Measurements from ENCODE around the gene MED25.

The MED25 gene

DNA sequence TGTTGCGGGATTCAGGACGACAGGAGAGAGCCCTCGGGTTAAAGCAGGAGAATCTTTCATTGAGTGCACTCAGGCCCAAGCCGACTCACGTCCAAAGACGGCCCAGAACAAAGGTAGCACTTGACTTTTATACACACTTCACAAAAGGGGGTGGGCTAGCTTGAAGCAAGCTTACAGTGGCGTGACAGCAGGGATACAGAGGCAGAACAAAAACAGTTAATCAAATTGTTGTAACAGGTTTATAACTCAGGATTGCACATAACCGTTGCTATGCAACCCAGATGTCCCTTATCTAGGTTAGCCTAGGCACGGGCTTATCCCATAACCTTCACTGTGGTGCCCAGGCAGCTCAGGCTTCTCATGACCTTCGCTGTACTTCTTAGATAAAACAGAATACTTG, 2.0 kb downstream of the MED25 start:
- no peak for TF ChIP-seq MAX (IDR thresholded peaks at IDR 0.05; ENCODE audit: low read depth, low read length)
- TF ChIP-seq, protein P1, sequence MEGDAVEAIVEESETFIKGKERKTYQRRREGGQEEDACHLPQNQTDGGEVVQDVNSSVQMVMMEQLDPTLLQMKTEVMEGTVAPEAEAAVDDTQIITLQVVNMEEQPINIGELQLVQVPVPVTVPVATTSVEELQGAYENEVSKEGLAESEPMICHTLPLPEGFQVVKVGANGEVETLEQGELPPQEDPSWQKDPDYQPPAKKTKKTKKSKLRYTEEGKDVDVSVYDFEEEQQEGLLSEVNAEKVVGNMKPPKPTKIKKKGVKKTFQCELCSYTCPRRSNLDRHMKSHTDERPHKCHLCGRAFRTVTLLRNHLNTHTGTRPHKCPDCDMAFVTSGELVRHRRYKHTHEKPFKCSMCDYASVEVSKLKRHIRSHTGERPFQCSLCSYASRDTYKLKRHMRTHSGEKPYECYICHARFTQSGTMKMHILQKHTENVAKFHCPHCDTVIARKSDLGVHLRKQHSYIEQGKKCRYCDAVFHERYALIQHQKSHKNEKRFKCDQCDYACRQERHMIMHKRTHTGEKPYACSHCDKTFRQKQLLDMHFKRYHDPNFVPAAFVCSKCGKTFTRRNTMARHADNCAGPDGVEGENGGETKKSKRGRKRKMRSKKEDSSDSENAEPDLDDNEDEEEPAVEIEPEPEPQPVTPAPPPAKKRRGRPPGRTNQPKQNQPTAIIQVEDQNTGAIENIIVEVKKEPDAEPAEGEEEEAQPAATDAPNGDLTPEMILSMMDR (IDR thresholded peaks at IDR 0.05; ENCODE audit: low read depth, low read length) = no peak
- no peak for TF ChIP-seq POLR2A (IDR thresholded peaks at IDR 0.05; ENCODE audit: extremely low read depth, insufficient read length)
- no peak for TF ChIP-seq MYC (IDR thresholded peaks at IDR 0.05; ENCODE audit: low read depth, low read length)
- H3K4me3 ChIP-seq (ENCODE audit: low read depth, low read length) = no peak overlapping the region
- no peak for DNase-seq (ENCODE audit: low read depth)

DNA sequence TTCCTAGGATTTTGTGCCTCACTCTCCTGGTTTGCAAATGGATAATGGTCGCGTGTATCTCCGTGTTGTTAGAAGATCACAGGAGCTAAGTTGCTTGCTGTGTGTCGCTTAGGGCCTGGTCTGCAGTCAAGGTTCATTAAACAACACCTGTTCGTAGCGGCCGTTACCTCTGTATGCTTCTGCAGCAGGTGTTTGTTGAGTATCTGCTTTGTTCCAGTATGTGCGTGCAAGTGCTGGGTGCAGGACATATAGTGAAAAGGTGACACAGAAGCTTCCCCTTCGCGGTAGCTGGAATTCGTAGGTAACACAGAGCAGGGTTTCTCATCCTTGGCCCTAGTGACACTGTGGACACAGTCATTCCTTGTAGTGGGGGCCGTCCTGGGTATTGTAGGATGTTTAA, 5.4 kb downstream of the MED25 start:
- no peak for DNase-seq (ENCODE audit: low read depth)
- H3K4me3 ChIP-seq (ENCODE audit: low read depth, low read length) = no peak overlapping the region
- TF ChIP-seq POLR2A (IDR thresholded peaks at IDR 0.05; ENCODE audit: extremely low read depth, insufficient read length) (no peak), MYC (IDR thresholded peaks at IDR 0.05; ENCODE audit: low read depth, low read length) (no peak), MAX (IDR thresholded peaks at IDR 0.05; ENCODE audit: low read depth, low read length) (no peak)
- TF ChIP-seq, protein P1 (IDR thresholded peaks at IDR 0.05; ENCODE audit: low read depth, low read length) = no peak

GRCh38 chr19:49824662-49825061, 6.6 kb downstream of the MED25 start:
- H3K4me3 ChIP-seq (ENCODE audit: low read depth, low read length) = no peak overlapping the region
- DNase-seq (ENCODE audit: low read depth) = no peak

GRCh38 chr19:49827034-49827433, 8.9 kb downstream of the MED25 start:
- H3K4me3 ChIP-seq (ENCODE audit: low read depth, low read length) = no peak overlapping the region
- DNase-seq (ENCODE audit: low read depth) = no peak
- TF ChIP-seq MAX (IDR thresholded peaks at IDR 0.05; ENCODE audit: low read depth, low read length) = no peak

More at GRCh38 chr19:49824662-49825061, 6.6 kb downstream of the MED25 start:
- no peak for TF ChIP-seq POLR2A (IDR thresholded peaks at IDR 0.05; ENCODE audit: extremely low read depth, insufficient read length)
- no peak for TF ChIP-seq MYC (IDR thresholded peaks at IDR 0.05; ENCODE audit: low read depth, low read length)
- no peak for TF ChIP-seq MAX (IDR thresholded peaks at IDR 0.05; ENCODE audit: low read depth, low read length)
- TF ChIP-seq, protein P1 (IDR thresholded peaks at IDR 0.05; ENCODE audit: low read depth, low read length) = no peak

DNA sequence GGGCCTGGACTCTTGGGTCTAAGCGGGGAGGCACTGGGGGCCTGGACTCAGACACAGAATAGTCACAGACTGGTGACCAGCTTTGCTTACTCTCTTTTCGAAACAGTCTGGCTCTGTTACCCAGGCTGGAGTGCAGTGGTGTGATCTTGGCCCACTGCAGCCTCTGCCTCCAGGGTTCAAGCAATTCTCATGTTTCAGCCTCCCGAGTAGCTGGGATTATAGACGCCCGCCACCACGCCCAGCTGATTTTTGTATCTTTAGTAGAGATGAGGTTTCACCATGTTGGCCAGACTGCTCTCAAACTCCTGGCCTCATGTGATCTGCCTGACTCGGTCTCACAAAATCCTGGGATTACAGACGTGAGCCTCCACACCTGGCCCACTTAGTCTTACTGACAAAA, 11.1 kb downstream of the MED25 start:
- DNase-seq (ENCODE audit: low read depth) = no peak
- no peak overlapping the region for H3K4me3 ChIP-seq (ENCODE audit: low read depth, low read length)
- no peak for TF ChIP-seq MAX (IDR thresholded peaks at IDR 0.05; ENCODE audit: low read depth, low read length)
- no peak for TF ChIP-seq MYC (IDR thresholded peaks at IDR 0.05; ENCODE audit: low read depth, low read length)
- no peak for TF ChIP-seq POLR2A (IDR thresholded peaks at IDR 0.05; ENCODE audit: extremely low read depth, insufficient read length)
- TF ChIP-seq, protein P1 (IDR thresholded peaks at IDR 0.05; ENCODE audit: low read depth, low read length) = no peak

- no peak overlapping the region for H3K4me3 ChIP-seq (ENCODE audit: low read depth, low read length)
- no peak for DNase-seq (ENCODE audit: low read depth)
- TF ChIP-seq MAX (IDR thresholded peaks at IDR 0.05; ENCODE audit: low read depth, low read length) = no peak
- no peak for TF ChIP-seq MYC (IDR thresholded peaks at IDR 0.05; ENCODE audit: low read depth, low read length)
- TF ChIP-seq POLR2A (IDR thresholded peaks at IDR 0.05; ENCODE audit: extremely low read depth, insufficient read length) = no peak
- TF ChIP-seq, protein P1 (IDR thresholded peaks at IDR 0.05; ENCODE audit: low read depth, low read length) = no peak
Observed at GRCh38 chr19:49829721-49830120, 11.6 kb downstream of the MED25 start.
